Osteoblast (primary cell): ENCODE measurements around the gene ABCA4. TPM values are rescaled to one million over a fixed set of nuclear protein-coding genes. Genes with fewer than 3 reads are reported as not detected.

Experiments used
- DNase-seq: peaks from one replicate; pipeline ENCODE4 v3.0.0; 2011; ENCODE audit warnings: low spot score, mixed read lengths; ENCODE audit not compliant: insufficient read length; ENCODE audit errors: missing footprints
- H2AFZ ChIP-seq: 2 replicates; pipeline ENCODE4 v1.6.0; 2011; ENCODE audit warnings: mild to moderate bottlenecking, low read length
- H3K27ac ChIP-seq: 2 replicates; pipeline ENCODE4 v1.5.1; 2011; ENCODE audit warnings: mild to moderate bottlenecking, low read depth, low read length, moderate library complexity
- H3K27me3 ChIP-seq: 2 replicates; pipeline ENCODE4 v1.6.0; 2012; ENCODE audit warnings: mild to moderate bottlenecking, control low read depth, inconsistent platforms, low read length, moderate library complexity; ENCODE audit not compliant: insufficient read depth
- H3K36me3 ChIP-seq: 2 replicates; pipeline ENCODE4 v1.5.1; 2011; ENCODE audit warnings: mild to moderate bottlenecking, low read length, control low read depth, moderate library complexity; ENCODE audit not compliant: insufficient read depth
- H3K4me1 ChIP-seq: 2 replicates; pipeline ENCODE4 v1.5.1; 2011; ENCODE audit warnings: mild to moderate bottlenecking, low read length, control low read depth, moderate library complexity; ENCODE audit not compliant: insufficient read depth
- H3K4me2 ChIP-seq: 2 replicates; pipeline ENCODE4 v1.6.0; 2011; ENCODE audit warnings: mild to moderate bottlenecking, low read length; ENCODE audit not compliant: insufficient read depth
- H3K4me3 ChIP-seq: fragments of 200-600 bp; sonication (generic); 3 replicates; pipeline ENCODE4 v1.5.1; 2012; ENCODE audit warnings: mild to moderate bottlenecking, low read length, inconsistent platforms; ENCODE audit not compliant: insufficient read depth
- H3K79me2 ChIP-seq: 2 replicates; pipeline ENCODE4 v1.6.0; 2012; ENCODE audit warnings: mild to moderate bottlenecking, low read length, control low read depth, inconsistent platforms; ENCODE audit not compliant: insufficient read depth
- H3K9me3 ChIP-seq: 2 replicates; pipeline ENCODE4 v1.5.1; 2011; ENCODE audit warnings: low read depth, low read length, control low read depth
- H4K20me1 ChIP-seq: 2 replicates; pipeline ENCODE4 v1.6.0; 2012; ENCODE audit warnings: mild to moderate bottlenecking, low read length, control low read depth; ENCODE audit not compliant: insufficient read depth
- total RNA-seq: library from RNA; depleted of rRNA; stranded (reverse); fragments of >200 nt; gene quantifications from 2 replicates; pipeline ENCODE4 v1.2.3, GENCODE V29; 2012
- TF ChIP-seq, protein P1 (sequence below): IDR thresholded peaks from 2 replicates; pipeline ENCODE4 v1.5.1; 2011; ENCODE audit warnings: mild to moderate bottlenecking, low read depth, low read length, moderate library complexity; ENCODE audit errors: extremely low read depth

The ABCA4 gene
- total RNA-seq, 1 donor: 1.1 TPM

DNA sequence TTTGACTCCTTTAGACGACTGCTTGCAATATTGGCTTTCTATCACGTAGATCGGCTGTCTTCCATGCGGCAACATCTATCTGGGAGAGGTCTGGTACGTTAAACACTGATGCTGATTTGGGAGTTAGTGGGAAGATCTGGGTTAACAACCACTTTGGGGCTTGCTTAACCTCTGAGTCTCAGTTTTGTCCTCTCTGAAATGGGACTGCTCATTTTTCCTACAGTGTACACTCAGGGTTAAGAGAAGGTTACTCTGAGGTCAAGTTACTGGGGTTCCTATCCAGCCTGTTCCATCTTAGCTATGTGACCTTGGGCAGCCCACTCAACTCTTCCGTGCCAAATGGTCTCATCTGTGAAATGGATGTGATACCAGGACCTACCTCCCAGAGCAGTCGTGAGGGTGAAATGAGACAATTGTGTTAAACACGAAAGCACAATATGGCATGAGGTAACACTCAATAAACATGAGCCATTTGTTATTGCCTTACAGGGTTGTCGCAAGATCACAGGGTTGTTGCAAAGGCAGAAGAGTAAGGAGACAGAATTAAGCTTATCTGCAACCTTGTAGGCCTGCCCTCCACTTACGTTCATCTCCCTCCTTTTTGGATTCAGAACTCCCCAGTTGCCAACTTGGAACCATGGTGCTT, 5.6 kb downstream of the ABCA4 start:
- Histone ChIP-seq H4K20me1 (no peaks in the 10 kb centered on the region), H3K4me2 (no peak overlapping the region)
- TF ChIP-seq, protein P1, sequence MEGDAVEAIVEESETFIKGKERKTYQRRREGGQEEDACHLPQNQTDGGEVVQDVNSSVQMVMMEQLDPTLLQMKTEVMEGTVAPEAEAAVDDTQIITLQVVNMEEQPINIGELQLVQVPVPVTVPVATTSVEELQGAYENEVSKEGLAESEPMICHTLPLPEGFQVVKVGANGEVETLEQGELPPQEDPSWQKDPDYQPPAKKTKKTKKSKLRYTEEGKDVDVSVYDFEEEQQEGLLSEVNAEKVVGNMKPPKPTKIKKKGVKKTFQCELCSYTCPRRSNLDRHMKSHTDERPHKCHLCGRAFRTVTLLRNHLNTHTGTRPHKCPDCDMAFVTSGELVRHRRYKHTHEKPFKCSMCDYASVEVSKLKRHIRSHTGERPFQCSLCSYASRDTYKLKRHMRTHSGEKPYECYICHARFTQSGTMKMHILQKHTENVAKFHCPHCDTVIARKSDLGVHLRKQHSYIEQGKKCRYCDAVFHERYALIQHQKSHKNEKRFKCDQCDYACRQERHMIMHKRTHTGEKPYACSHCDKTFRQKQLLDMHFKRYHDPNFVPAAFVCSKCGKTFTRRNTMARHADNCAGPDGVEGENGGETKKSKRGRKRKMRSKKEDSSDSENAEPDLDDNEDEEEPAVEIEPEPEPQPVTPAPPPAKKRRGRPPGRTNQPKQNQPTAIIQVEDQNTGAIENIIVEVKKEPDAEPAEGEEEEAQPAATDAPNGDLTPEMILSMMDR: no peak

DNA sequence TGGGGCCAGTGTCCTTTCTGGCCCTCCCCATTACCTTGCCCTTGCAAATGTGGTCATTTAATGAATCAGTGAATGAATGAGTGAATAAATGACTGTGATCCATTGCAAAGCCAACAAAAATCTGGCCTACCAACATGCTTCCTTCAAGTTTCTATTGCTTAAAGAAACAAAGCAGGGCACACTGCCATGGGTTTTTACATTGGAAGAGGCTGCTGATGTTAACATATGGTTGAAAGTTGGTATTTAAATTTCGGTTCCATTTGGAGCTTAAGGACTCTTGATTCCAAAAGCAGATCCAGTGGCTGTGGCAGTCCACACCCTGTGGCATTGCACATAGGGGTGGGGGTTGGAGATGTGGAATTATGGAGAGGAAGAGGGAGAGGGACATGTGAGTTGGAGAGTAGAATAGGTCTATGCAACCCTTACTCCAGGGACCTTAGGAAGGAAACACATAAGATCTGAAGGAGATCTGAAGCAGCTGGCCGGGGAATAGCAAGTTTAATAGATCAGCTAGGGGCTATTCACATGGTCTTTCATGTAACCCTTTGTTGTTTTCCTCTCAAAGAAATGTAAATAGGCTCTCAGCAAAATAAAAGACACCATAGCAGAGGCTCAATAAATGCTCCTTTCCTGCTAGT, 7.2 kb downstream of the ABCA4 start:
- TF ChIP-seq, protein P1: no peak
- Histone ChIP-seq H3K36me3 (no peaks in the 10 kb centered on the region), H3K4me2 (no peak overlapping the region), H2AFZ (no peak overlapping the region), H3K27ac (no peak overlapping the region), H4K20me1 (no peaks in the 10 kb centered on the region), H3K4me1 (peaks cover 9% of the 10 kb centered on the region), H3K79me2 (no peaks in the 10 kb centered on the region), H3K4me3 (no peak overlapping the region), H3K27me3 (no peaks in the 10 kb centered on the region), H3K9me3 (no peaks in the 10 kb centered on the region)
- DNase-seq: no peak

More for the DNA sequence above, 5.6 kb downstream of the ABCA4 start:
- DNase-seq: no peak
- H3K4me1 ChIP-seq: peaks cover 9% of the 10 kb centered on the region
- H3K36me3 ChIP-seq: no peaks in the 10 kb centered on the region
- no peak overlapping the region for H3K27ac ChIP-seq
- no peaks in the 10 kb centered on the region for H3K27me3 ChIP-seq
- H3K79me2 ChIP-seq: no peaks in the 10 kb centered on the region
- H3K9me3 ChIP-seq: no peaks in the 10 kb centered on the region
- no peak overlapping the region for H2AFZ ChIP-seq
- no peak overlapping the region for H3K4me3 ChIP-seq

DNA sequence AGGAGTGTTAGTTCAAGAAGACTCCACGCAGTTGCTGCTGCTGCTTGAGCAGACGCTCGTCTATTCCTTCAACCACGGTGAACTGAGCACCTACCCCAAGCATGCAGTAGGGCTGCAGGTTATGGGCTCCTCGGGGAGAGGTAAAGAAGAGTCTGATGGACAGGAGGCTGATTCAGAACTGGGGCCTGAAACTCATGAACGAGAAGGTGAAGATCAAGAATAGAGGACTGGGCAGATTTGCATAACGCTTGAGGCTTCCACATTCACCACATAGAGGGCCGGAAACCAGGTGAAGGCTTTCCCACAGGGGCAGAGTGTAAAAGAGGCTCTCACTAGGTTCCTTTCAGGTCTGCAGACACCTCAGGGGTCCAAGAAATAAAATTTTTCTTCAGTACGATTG, 9.1 kb downstream of the ABCA4 start:
- Histone ChIP-seq H3K79me2 (no peaks in the 10 kb centered on the region), H3K4me1 (peaks cover 11% of the 10 kb centered on the region), H2AFZ (no peak overlapping the region), H3K27me3 (no peaks in the 10 kb centered on the region), H3K36me3 (no peaks in the 10 kb centered on the region), H3K4me2 (no peak overlapping the region), H3K27ac (no peak overlapping the region), H3K9me3 (no peaks in the 10 kb centered on the region), H4K20me1 (no peaks in the 10 kb centered on the region), H3K4me3 (no peak overlapping the region)
- TF ChIP-seq, protein P1: no peak
- no peak for DNase-seq

DNA sequence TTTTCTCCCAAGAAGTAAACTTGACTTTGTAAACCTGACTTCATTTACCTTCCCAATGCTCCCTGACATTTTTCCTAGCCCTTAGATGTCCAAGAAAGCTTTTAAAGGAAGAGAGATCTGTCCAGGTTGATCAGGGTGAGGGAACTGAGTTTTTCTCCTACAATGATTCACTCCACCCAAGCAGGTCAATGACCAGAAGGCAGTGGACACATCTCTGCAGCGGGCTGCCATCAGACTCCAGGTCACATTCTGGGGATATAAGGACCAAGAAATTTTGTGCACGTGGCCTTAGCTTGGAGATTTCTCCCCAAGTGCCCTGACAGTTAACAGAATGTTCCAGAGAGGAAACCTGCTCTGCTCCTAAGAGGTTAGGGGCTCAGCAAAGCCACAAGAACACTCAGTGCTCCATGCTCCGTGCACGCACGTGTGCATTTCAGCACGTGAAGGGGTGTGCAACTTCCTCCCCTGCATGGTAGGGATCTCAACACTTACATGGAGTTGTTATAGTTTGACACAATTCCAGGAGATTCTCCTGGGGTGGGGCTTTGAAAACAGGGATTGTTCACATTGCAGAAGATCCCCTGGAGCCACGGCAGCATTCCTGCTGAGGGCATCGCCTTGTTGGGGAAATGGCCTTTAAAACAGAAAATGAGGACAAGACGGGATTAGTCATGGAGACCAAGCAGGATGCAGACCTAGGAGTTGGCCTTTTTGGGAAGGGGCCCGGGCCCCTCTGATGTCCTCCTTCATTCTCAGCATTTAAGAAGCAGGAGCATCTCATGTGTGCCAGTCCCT, 9.8 kb downstream of the ABCA4 start:
- TF ChIP-seq, protein P1: no peak
- Histone ChIP-seq H3K4me1 (peaks cover 12% of the 10 kb centered on the region), H3K9me3 (no peaks in the 10 kb centered on the region), H3K27me3 (no peaks in the 10 kb centered on the region), H3K79me2 (no peaks in the 10 kb centered on the region), H2AFZ (no peak overlapping the region), H4K20me1 (no peaks in the 10 kb centered on the region), H3K4me2 (no peak overlapping the region), H3K4me3 (no peak overlapping the region), H3K27ac (no peak overlapping the region), H3K36me3 (no peaks in the 10 kb centered on the region)
- DNase-seq: no peak
